TTC549 (cell line): ENCODE measurements around the gene PLA2G2F.

Source experiments
- FAIRE-seq: peaks from 2 replicates; lab custom pipeline; 2012; peaks lifted over from hg19 to GRCh38; lab: Jason Lieb, UNC

The PLA2G2F gene

GRCh38 chr1:20172033-20172590, 33.0 kb downstream of the PLA2G2F start:
- FAIRE-seq, result no peak

- no peak for FAIRE-seq
These were observed 36.0 kb downstream of the PLA2G2F start for GRCh38 chr1:20174937-20175666.

- FAIRE-seq, result no peak
These were observed 39.7 kb downstream of the PLA2G2F start for GRCh38 chr1:20178634-20179370.

- FAIRE-seq, result no peak
These were observed 40.4 kb downstream of the PLA2G2F start for GRCh38 chr1:20179371-20180128.

GRCh38 chr1:20180129-20180843, 41.2 kb downstream of the PLA2G2F start:
- no peak for FAIRE-seq

- no peak for FAIRE-seq
These were observed 41.7 kb downstream of the PLA2G2F start for GRCh38 chr1:20180844-20181207.

- FAIRE-seq, result no peak
These were observed 43.3 kb downstream of the PLA2G2F start for GRCh38 chr1:20182415-20182814.

- FAIRE-seq, result no peak
These were observed 43.9 kb downstream of the PLA2G2F start for GRCh38 chr1:20183035-20183434.

GRCh38 chr1:20183616-20184271, 44.6 kb downstream of the PLA2G2F start:
- no peak for FAIRE-seq

- no peak for FAIRE-seq
These were observed 45.4 kb downstream of the PLA2G2F start for GRCh38 chr1:20184481-20184900.

GRCh38 chr1:20184997-20185833, 46.1 kb downstream of the PLA2G2F start:
- FAIRE-seq, result no peak

- no peak for FAIRE-seq
These were observed 47.0 kb downstream of the PLA2G2F start, which contains the start of the genes PLA2G2C and UBXN10 for GRCh38 chr1:20185834-20186782. Gene PLA2G2C, minus strand, starts transcription at chr1:20186518. Its CDS starts 9,155 bp downstream, at chr1:20177363. Gene UBXN10, plus strand, starts transcription at chr1:20186096. Its CDS starts 4,466 bp downstream, at chr1:20190562.

- FAIRE-seq, result no peak
These were observed 48.1 kb downstream of the PLA2G2F start for GRCh38 chr1:20187103-20187812.

- no peak for FAIRE-seq
These were observed 48.8 kb downstream of the PLA2G2F start for GRCh38 chr1:20187813-20188454.

- no peak for FAIRE-seq
These were observed 49.3 kb downstream of the PLA2G2F start for GRCh38 chr1:20188455-20188817.

- no peak for FAIRE-seq
These were observed 50.5 kb downstream of the PLA2G2F start for GRCh38 chr1:20189664-20190063.

- no peak for FAIRE-seq
These were observed 51.4 kb downstream of the PLA2G2F start for GRCh38 chr1:20190256-20191160.
